Measurements from ENCODE around the gene RGS6. TPM values are rescaled to one million over a fixed set of nuclear protein-coding genes. Genes with fewer than 3 reads are reported as not detected.

RGS6 gene
- total and polyA plus RNA-seq, 4 donors, result 0.21 to 5.4 (median 0.45) TPM

DNA sequence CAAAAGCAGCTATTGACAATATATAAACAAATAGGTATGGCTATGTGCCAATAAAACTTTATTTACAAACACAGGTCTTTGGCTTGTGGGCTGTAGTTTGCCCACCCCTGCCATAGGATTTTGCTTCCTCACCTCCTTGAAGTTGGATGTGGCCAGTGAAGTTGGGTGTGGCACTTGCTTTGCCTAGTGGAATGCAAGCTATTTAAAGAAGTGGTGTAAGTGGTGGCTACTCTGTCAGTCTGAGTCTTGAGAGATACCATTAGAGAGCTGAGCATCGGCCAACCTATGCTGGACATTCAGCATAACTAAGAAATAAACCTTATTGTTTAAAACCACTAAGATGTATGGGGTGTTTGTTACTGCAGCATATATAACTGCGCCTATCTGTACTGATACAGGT, 321.3 kb downstream of the RGS6 start:
- Histone ChIP-seq H3K4me1 (ENCODE audit: control insufficient read depth in 5 of 5, insufficient read depth in 5 of 5, low read length in 5 of 5) (peaks cover 0 to 2% (median 0%) of the 10 kb centered on the region in 5 donors), H3K4me3 (no peak overlapping the region), H3K27me3 (ENCODE audit: control insufficient read depth in 3 of 3, insufficient read depth in 3 of 3, low read length in 2 of 3) (no peaks in the 10 kb centered on the region), H3K9me3 (ENCODE audit: control insufficient read depth in 4 of 4, insufficient read depth in 3 of 4, low read length in 3 of 4) (peaks cover 0 to 4% (median 2%) of the 10 kb centered on the region in 4 donors), H3K27ac (ENCODE audit: low read depth in 1 of 2, low read length in 1 of 2) (no peak overlapping the region), H3K36me3 (ENCODE audit: control insufficient read depth in 4 of 4, insufficient read depth in 4 of 4, low read length in 4 of 4) (no peaks in the 10 kb centered on the region), H3K9ac (ENCODE audit: insufficient read depth in 1 of 2, low read length in 2 of 2) (no peak overlapping the region)
- DNase-seq (no peak), ATAC-seq (ENCODE audit: insufficient read depth, low FRiP score) (no peak)
- TF ChIP-seq, protein P1, sequence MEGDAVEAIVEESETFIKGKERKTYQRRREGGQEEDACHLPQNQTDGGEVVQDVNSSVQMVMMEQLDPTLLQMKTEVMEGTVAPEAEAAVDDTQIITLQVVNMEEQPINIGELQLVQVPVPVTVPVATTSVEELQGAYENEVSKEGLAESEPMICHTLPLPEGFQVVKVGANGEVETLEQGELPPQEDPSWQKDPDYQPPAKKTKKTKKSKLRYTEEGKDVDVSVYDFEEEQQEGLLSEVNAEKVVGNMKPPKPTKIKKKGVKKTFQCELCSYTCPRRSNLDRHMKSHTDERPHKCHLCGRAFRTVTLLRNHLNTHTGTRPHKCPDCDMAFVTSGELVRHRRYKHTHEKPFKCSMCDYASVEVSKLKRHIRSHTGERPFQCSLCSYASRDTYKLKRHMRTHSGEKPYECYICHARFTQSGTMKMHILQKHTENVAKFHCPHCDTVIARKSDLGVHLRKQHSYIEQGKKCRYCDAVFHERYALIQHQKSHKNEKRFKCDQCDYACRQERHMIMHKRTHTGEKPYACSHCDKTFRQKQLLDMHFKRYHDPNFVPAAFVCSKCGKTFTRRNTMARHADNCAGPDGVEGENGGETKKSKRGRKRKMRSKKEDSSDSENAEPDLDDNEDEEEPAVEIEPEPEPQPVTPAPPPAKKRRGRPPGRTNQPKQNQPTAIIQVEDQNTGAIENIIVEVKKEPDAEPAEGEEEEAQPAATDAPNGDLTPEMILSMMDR (IDR thresholded peaks at IDR 0.05; ENCODE audit: control extremely low read depth, extremely low read depth), result no peak
- 87 to 89% methylated on average over 2 of the region's 2 CpGs for WGBS, 2 donors

DNA sequence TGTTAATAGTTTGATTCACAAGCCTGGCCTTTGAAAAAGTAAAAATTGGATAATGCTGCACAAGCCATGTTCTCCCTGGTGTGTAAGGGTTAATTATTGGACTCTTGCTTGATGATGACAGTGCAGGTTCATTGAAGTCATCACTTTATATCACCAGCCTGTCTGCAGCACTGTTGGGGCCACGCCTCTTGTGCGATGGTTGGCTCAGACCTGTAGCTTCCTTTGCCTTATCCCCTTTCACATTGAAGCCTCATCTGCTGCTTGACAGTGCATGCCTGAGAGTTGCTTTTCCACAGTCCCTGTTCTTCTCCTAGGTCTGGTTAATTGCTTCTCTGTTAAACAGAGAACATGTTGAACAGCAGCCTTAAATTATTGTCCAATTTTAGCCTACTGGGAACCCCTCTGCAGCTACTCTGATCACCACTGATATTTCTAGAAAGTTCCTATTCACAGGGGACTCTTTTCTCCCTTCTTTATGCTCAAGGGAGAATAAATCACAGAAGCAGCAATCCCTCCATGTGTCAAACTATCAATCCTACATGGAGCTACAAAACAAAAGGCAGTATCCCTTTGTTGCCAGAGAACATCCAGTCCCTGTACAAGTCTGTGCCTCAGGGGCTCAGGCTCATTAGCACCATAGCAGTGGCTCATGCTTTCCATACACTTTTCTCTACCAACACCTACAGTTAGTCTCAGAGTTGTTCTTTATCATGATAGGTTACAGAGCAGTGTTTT, 322.1 kb downstream of the RGS6 start:
- WGBS, 2 donors, result 96 to 98% methylated on average over 2 of the region's 2 CpGs
- DNase-seq (no peak), ATAC-seq (ENCODE audit: insufficient read depth, low FRiP score) (no peak)
- no peaks in the 10 kb centered on the region for H3K36me3 ChIP-seq (ENCODE audit: control insufficient read depth in 4 of 4, insufficient read depth in 4 of 4, low read length in 4 of 4)
- H3K4me3 ChIP-seq, result no peak overlapping the region
- H3K27me3 ChIP-seq (ENCODE audit: control insufficient read depth in 3 of 3, insufficient read depth in 3 of 3, low read length in 2 of 3), result no peaks in the 10 kb centered on the region
- peaks cover 0 to 4% (median 2%) of the 10 kb centered on the region in 4 donors for H3K9me3 ChIP-seq (ENCODE audit: control insufficient read depth in 4 of 4, insufficient read depth in 3 of 4, low read length in 3 of 4)
- TF ChIP-seq, protein P1 (IDR thresholded peaks at IDR 0.05; ENCODE audit: control extremely low read depth, extremely low read depth), result no peak
- H3K9ac ChIP-seq (ENCODE audit: insufficient read depth in 1 of 2, low read length in 2 of 2), result no peak overlapping the region
- H3K27ac ChIP-seq (ENCODE audit: low read depth in 1 of 2, low read length in 1 of 2), result no peak overlapping the region
- peaks cover 0 to 2% (median 0%) of the 10 kb centered on the region in 5 donors for H3K4me1 ChIP-seq (ENCODE audit: control insufficient read depth in 5 of 5, insufficient read depth in 5 of 5, low read length in 5 of 5)

- 76 to 85% methylated on average over 4 of the region's 4 CpGs for WGBS, 2 donors
- ATAC-seq (ENCODE audit: insufficient read depth, low FRiP score), result no peak
These were observed 322.8 kb downstream of the RGS6 start for GRCh38 chr14:72254937-72255472.

More at GRCh38 chr14:72254937-72255472, 322.8 kb downstream of the RGS6 start:
- no peak for DNase-seq
- no peak overlapping the region for H3K27ac ChIP-seq (ENCODE audit: low read depth in 1 of 2, low read length in 1 of 2)
- no peaks in the 10 kb centered on the region for H3K36me3 ChIP-seq (ENCODE audit: control insufficient read depth in 4 of 4, insufficient read depth in 4 of 4, low read length in 4 of 4)
- peaks cover 0 to 4% (median 2%) of the 10 kb centered on the region in 4 donors for H3K9me3 ChIP-seq (ENCODE audit: control insufficient read depth in 4 of 4, insufficient read depth in 3 of 4, low read length in 3 of 4)
- no peak overlapping the region for H3K4me3 ChIP-seq
- TF ChIP-seq, protein P1 (IDR thresholded peaks at IDR 0.05; ENCODE audit: control extremely low read depth, extremely low read depth), result no peak
- peaks cover 0 to 2% (median 0%) of the 10 kb centered on the region in 5 donors for H3K4me1 ChIP-seq (ENCODE audit: control insufficient read depth in 5 of 5, insufficient read depth in 5 of 5, low read length in 5 of 5)
- no peak overlapping the region for H3K9ac ChIP-seq (ENCODE audit: insufficient read depth in 1 of 2, low read length in 2 of 2)
- H3K27me3 ChIP-seq (ENCODE audit: control insufficient read depth in 3 of 3, insufficient read depth in 3 of 3, low read length in 2 of 3), result no peaks in the 10 kb centered on the region

Data from lung (tissue), 12 donors.